Activated CD4-positive, alpha-beta T cell treated with anti-CD3 and anti-CD28 coated beads, Interleukin-2, amount 50 U/mL, for 16 hours (primary cell): ENCODE results near the gene RYR1.
A peak's percentile ranks its signal among the peaks of the same experiment; 100 is the strongest.

ENCODE experiments used
- DNase-seq: peaks from one replicate; pipeline ENCODE4 v3.0.0-alpha.2; 2020

RYR1 gene

DNA sequence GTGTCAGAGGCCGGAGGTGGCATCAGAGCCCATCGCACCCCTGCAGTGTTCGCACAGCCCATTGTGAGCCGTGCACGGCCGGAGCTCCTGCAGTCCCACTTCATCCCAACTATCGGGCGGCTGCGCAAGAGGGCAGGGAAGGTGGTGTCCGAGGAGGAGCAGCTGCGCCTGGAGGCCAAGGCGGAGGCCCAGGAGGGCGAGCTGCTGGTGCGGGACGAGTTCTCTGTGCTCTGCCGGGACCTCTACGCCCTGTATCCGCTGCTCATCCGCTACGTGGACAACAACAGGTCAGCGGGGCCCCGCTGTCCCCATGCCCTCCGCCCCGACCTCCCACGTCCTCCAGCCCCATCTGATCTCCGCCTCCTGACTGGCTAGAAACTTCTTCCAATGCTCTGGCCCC lies 85.7 kb downstream of the RYR1 start:
- DNase-seq: no peak

- DNase-seq: no peak
Measured at GRCh38 chr19:38519988-38520387, 86.5 kb downstream of the RYR1 start.

- DNase-seq: no peak
Measured at GRCh38 chr19:38522915-38523314, 89.4 kb downstream of the RYR1 start.

DNA sequence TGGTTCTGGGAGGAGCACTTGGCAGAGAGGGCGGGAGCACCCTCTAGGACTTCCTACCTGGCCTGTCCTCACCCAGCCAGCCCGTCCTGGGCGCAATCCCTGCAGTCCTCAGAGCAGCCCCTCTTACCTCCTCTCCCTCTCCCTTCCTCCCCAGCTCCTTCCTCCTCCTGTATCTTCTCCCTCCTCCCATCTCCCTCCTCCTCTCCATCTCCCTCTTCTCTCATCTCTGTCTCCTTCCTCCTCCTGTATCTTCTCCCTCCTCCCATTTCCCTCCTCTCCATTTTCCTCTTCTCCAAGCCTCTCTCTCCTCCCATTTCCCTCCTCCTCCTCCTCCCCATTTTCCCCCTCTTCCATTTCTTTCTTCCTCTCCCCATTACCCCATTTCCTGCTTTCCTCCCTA lies 89.8 kb downstream of the RYR1 start:
- DNase-seq: no peak

- no peak for DNase-seq
Measured at GRCh38 chr19:38524369-38524768, 90.9 kb downstream of the RYR1 start.

DNA sequence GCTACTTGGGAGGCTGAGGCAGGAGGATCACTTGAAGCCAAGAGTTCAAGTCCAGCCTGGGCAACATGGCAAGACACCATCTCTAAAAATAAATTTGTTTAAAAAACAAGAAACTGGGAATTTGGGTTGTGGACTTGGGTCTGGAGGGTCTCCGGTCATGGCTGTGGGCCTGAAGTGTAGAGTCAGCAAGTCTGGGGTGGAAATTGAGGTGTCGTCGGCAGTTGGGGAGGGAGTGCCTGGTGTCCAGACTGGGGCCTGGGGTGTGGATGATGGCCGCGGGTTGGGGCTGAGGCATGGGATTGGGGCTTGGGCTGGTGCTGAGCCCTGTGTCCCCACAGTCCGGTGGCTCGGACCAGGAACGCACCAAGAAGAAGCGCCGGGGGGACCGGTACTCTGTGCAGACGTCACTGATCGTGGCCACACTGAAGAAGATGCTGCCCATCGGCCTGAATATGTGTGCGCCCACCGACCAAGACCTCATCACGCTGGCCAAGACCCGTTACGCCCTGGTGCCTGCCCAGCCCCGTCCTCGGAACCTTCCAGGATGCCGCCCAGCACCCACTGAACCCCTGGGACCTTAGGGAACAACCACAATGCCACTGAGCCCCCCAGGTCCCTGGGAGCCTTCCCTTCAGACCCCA lies 91.6 kb downstream of the RYR1 start:
- DNase-seq: no peak

DNA sequence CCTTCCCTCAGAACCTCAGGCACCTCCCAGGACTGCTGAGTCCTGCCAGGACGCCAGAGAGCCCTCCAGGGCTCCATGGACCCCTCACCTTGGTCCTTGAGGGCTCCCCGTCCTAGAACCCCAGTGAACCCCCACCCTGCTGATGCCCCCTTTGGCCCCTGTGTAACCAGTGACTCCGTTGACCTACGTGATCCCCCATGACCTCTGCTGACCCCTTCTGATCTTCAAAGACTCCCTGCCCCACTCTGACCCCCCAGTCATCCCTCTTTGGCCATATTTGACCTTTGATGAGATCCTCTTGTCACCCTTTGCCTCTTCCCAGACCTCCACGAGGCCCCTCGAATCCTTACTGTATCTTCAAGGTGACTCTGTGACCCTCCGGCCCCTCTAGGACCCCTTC lies 92.9 kb downstream of the RYR1 start:
- DNase-seq: no peak

DNA sequence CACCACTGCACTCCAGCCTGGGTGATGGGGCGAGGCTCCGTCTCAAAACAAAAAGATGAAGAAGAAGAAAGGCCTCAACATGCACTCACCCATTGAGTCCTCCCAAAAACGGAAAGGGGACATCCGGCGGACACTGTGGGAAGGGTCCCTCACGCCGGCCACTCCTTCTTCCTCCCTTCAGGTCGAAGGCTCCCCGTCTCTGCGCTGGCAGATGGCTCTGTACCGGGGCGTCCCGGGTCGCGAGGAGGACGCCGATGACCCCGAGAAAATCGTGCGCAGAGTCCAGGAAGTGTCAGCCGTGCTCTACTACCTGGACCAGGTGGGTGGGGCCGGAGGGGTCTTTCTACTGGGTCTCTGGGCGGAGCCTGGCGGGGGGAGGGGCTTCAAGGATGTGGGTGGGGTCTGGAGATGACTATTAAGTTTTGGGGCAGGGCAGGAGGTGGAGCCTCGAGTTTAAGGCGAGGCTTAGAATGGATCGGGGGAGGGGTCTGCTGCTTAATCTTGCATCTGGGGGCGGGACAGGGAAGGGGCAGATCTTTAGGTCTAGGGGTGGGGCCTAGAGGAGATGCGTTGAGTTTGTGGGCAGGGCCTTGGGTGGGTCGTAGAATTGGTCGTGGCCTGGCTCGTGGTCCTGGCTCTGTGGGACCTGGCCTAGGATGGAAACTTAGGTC lies 94.1 kb downstream of the RYR1 start:
- DNase-seq: no peak

DNA sequence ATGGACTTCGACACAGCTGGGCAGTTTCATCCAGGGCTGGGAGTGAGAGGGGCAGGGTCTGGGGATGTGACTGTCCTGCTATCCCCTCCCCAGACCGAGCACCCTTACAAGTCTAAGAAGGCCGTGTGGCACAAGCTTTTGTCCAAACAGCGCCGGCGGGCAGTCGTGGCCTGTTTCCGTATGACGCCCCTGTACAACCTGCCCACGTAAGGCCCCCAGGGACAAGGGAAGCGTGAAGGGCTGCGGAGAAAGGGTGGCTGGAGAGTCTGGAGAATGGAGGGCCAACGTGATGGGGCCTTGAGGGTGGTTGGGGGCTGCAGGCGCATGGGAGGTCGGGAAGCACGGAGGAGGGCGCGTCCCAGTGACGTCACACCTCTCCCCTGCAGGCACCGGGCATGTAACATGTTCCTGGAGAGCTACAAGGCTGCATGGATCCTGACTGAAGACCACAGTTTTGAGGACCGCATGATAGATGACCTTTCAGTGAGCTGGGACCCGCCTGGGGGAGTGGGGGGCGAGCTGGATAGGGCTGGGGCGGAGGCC lies 94.8 kb downstream of the RYR1 start:
- DNase-seq: no peak

GRCh38 chr19:38528931-38529330 lies 95.4 kb downstream of the RYR1 start:
- no peak for DNase-seq

DNA sequence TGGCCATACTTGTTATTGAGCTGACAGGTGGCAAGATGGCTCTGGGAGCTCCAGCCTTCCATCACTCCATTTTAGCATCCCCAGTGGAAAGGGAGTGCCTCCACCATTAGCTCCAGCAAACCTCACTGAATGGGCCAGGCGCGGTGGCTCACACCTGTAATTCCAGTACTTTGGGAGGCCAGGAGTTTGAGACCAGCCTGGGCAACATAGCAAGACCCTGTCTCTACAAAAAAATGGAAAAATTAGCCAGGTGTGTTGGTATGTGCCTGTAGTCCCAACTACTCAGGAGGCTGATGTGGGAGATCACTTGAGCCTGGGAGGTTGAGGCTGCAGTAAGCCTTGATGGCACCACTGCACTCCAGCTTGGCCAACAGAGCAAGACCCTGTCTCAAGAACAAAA lies 98.0 kb downstream of the RYR1 start:
- no peak for DNase-seq

GRCh38 chr19:38532939-38533338 lies 99.4 kb downstream of the RYR1 start:
- DNase-seq: no peak

GRCh38 chr19:38534574-38534973 lies 101.1 kb downstream of the RYR1 start:
- DNase-seq: no peak

DNA sequence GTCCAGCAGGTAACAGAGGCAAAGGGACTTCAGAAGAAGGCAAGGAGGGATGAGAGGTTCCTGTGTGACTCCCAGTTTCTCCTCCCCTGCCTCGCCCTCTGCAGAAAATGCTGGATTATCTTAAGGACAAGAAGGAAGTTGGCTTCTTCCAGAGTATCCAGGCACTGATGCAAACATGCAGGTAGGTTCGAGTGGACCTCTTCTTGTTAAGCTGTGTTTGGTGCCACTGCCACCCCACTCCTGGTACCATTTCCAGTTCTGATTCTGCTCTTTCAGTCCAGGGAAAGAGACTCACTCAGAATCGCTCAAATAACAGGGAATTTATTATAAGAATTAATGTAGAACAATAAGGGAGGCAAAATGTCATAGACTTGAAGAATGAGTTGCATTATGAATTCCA lies 101.7 kb downstream of the RYR1 start:
- no peak for DNase-seq

- no peak for DNase-seq
Measured at GRCh38 chr19:38537071-38537936, 103.8 kb downstream of the RYR1 start.

GRCh38 chr19:38538386-38538785 lies 104.9 kb downstream of the RYR1 start:
- no peak for DNase-seq

- DNase-seq: peak; percentile 85
Measured at GRCh38 chr19:38538793-38539528, 105.5 kb downstream of the RYR1 start.

DNA sequence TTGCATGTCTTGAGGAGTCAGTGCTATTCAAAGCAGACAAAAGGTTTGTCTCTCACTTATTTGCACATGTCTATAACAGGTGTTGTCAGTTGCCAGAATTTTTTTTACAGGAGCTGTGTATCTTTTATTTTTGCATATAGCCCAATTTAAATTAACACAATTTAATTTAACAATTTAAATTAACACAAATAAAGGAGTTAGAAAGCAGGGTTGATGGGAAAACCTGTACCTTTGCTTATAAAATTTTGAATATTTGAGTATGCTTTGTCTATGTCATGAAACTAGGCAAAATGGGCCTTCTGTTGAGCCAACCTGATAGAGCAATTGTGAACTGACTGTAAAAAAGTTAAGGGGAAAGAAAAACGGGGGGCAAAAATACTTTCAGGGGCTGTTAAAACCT lies 106.3 kb downstream of the RYR1 start:
- no peak for DNase-seq

GRCh38 chr19:38542040-38542439 lies 108.5 kb downstream of the RYR1 start:
- no peak for DNase-seq

DNA sequence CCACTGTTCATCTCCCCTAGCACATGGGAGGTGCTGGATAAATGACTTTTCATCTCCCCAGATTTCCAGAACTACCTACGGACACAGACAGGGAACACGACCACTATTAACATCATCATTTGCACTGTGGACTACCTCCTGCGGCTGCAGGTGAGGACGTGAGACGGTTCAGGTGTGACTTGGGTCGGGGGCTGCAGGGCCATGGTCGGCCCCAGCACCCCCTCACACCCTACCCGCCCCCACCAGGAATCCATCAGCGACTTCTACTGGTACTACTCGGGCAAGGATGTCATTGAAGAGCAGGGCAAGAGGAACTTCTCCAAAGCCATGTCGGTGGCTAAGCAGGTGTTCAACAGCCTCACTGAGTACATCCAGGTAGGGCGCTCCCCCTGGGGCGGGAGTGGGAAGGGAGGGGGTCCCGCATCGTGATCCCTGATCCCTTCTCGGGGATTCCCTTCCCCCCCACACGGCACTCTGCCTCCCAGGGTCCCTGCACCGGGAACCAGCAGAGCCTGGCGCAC lies 109.9 kb downstream of the RYR1 start:
- no peak for DNase-seq

DNA sequence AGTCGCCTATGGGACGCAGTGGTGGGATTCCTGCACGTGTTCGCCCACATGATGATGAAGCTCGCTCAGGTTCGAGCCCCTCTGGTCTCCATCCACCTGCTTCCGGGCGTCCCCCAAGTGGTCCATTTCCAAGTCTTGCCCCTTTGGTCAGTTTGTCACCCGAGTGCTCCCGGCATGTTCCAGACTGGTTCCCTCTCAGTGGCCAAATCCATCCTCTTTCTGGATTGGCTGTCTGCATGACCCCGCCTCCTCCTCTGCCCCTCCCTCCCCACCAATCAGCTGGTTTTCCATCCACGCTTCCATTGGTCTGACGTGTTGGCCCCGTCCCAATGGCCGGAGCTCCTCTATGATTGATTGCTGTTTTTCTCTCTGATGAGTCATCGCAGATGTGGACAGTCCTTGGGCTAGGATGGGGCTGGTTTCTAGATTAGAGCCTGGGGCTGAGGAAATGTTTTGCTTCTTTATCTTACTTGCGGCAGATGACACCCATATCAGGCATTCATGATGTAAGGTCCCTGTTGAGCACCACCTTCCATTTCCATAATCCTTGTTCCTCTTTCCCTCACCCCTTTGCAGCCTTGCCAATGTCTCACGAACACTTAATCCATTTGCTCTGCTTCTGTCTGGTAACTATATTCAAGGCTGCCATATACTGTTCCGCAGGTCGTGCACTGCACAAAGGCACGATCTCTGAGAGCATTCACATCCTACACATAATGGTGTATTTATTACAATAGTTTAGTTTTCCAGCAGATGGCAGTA lies 110.5 kb downstream of the RYR1 start:
- peak; percentile 83 for DNase-seq
